Left lung (tissue), 10 donors: ENCODE results near the gene FAM217B. TPM values are rescaled to one million over a fixed set of nuclear protein-coding genes. Genes with fewer than 3 reads are reported as not detected.

Experiments
- ATAC-seq: fragments of 200-7000 bp; cut with Tn5 transposase; one replicate; pipeline ENCODE4 v1.9.1; 2020; ENCODE audit warnings: moderate library complexity
- DNase-seq, 4 donors: peaks; one replicate each; pipeline ENCODE4 v3.0.0-alpha.2; 2013 to 2020
- H3K27ac ChIP-seq, 2 donors: fragments of 200-600 bp; sonication (generic) in 1 of 2; one replicate each; pipeline versions ENCODE4 v1.5.0 to v1.8.0; 2020 to 2021
- H3K27me3 ChIP-seq, 2 donors: fragments of 200-600 bp; sonication (generic) in 1 of 2; one replicate each; pipeline versions ENCODE4 v1.5.0 to v1.8.0; 2020 to 2021
- H3K36me3 ChIP-seq, 2 donors: fragments of 200-600 bp; sonication (generic) in 1 of 2; one replicate each; pipeline versions ENCODE4 v1.5.0 to v1.8.0; 2020 to 2021
- H3K4me1 ChIP-seq, 2 donors: fragments of 200-600 bp; one replicate each; pipeline ENCODE4 v1.8.0; 2021
- H3K4me3 ChIP-seq, 2 donors: fragments of 200-600 bp; sonication (generic) in 1 of 2; one replicate each; pipeline versions ENCODE4 v1.5.0 to v1.8.0; 2020 to 2021; ENCODE audit warnings: mild to moderate bottlenecking in 1 of 2
- H3K9me3 ChIP-seq, 2 donors: fragments of 200-600 bp; sonication (generic) in 1 of 2; one replicate each; pipeline versions ENCODE4 v1.5.0 to v1.8.0; 2020 to 2021
- CTCF ChIP-seq, 2 donors: fragments of 200-600 bp; sonication (generic) in 1 of 2; IDR thresholded peaks; one replicate each; pipeline versions ENCODE4 v1.5.0 to v1.8.0; 2021; ENCODE audit warnings: antibody characterized with exemption in 2 of 2
- intact Hi-C, 2 donors: fragments of 100-400 bp; cut with DNase I; formaldehyde crosslinking; loops; one replicate each; pipeline versions ENCODE4 v1.11.2 to v1.14.2; 2022
- polyA plus RNA-seq, 6 donors: library from polyadenylated mRNA; unstranded; fragments of 120-200 nt; gene quantifications; one replicate each; pipeline ENCODE4 v1.2.1, GENCODE V29; 2013; ENCODE audit not compliant: insufficient read length in 6 of 6
- total RNA-seq, 2 donors: library from RNA; stranded (reverse); fragmentation: NEBNext Ultra II Directional; extraction: Animal tissue kit (Norgen Biotek cat#: 25700); gene quantifications; one replicate each; pipeline ENCODE4 v1.2.1, GENCODE V29; 2021
- donor health status: DM: no; HTN: yes; CAD: no.
- donor health status: DM: no; HTN: no; CAD: no.

Gene FAM217B
- total and polyA plus RNA-seq, 8 donors: 15.6 to 23.0 (median 20.0) TPM

GRCh38 chr20:59958123-59958522 lies 17.9 kb downstream of the FAM217B start, which contains the start of gene CDH26:
Gene CDH26, plus strand, starts transcription at chr20:59958423. Its CDS starts 304 bp downstream, at chr20:59958727.
- DNase-seq (no peak), ATAC-seq (no peak)
- Histone ChIP-seq H3K4me3 (no peak within 1 kb of the TSS), H3K36me3 (peaks cover 0 to 2% of the 10 kb centered on the region in 2 donors), H3K9me3 (no peaks in the 10 kb centered on the region), H3K4me1 (no peaks in the 10 kb centered on the region), H3K27ac (no peak within 1 kb of the TSS), H3K27me3 (no peaks in the 10 kb centered on the region)
- no peak for TF ChIP-seq CTCF (IDR thresholded peaks at IDR 0.05)
- intact Hi-C loops: no loop called here

GRCh38 chr20:59958626-59959025 lies 18.4 kb downstream of the FAM217B start:
- no peaks in the 10 kb centered on the region for H3K9me3 ChIP-seq
- intact Hi-C loops: no loop called here
- H3K27ac ChIP-seq: no peak overlapping the region
- ATAC-seq (no peak), DNase-seq (no peak)
- no peaks in the 10 kb centered on the region for H3K36me3 ChIP-seq
- H3K27me3 ChIP-seq: no peaks in the 10 kb centered on the region
- H3K4me1 ChIP-seq: no peaks in the 10 kb centered on the region
- TF ChIP-seq CTCF (IDR thresholded peaks at IDR 0.05): no peak
- H3K4me3 ChIP-seq: no peak overlapping the region

GRCh38 chr20:59961423-59961822 lies 21.2 kb downstream of the FAM217B start:
- Histone ChIP-seq H3K27ac (no peak overlapping the region), H3K27me3 (no peaks in the 10 kb centered on the region), H3K9me3 (no peaks in the 10 kb centered on the region), H3K4me3 (no peak overlapping the region), H3K36me3 (no peaks in the 10 kb centered on the region), H3K4me1 (peaks cover 0 to 6% of the 10 kb centered on the region in 2 donors)
- TF ChIP-seq CTCF (IDR thresholded peaks at IDR 0.05): no peak
- intact Hi-C loops: no loop called here
- DNase-seq: no peak
- ATAC-seq: no peak

- ATAC-seq (no peak), DNase-seq (no peak)
- Histone ChIP-seq H3K9me3 (no peaks in the 10 kb centered on the region), H3K4me3 (no peak overlapping the region), H3K27me3 (no peaks in the 10 kb centered on the region), H3K27ac (no peak overlapping the region), H3K36me3 (no peaks in the 10 kb centered on the region), H3K4me1 (peaks cover 0 to 6% of the 10 kb centered on the region in 2 donors)
- intact Hi-C loops: no loop called here
- no peak for TF ChIP-seq CTCF (IDR thresholded peaks at IDR 0.05)
Observed at GRCh38 chr20:59962155-59962554, 22.0 kb downstream of the FAM217B start.

- peaks cover 0 to 6% of the 10 kb centered on the region in 2 donors for H3K4me1 ChIP-seq
- intact Hi-C loops: no loop called here
- ATAC-seq: no peak
- no peaks in the 10 kb centered on the region for H3K27me3 ChIP-seq
- no peak overlapping the region for H3K27ac ChIP-seq
- DNase-seq: no peak
- no peak for TF ChIP-seq CTCF (IDR thresholded peaks at IDR 0.05)
- no peak overlapping the region for H3K4me3 ChIP-seq
- no peaks in the 10 kb centered on the region for H3K9me3 ChIP-seq
- no peaks in the 10 kb centered on the region for H3K36me3 ChIP-seq
Observed at GRCh38 chr20:59966428-59966827, 26.2 kb downstream of the FAM217B start.
